Mesothelial cell of epicardium (in vitro differentiated cells): ENCODE data around the gene HMGA1. TPM values are rescaled to one million over a fixed set of nuclear protein-coding genes. Genes with fewer than 3 reads are reported as not detected.

Experiments
- DNase-seq, 2 experiments: peaks; one replicate each; pipeline ENCODE4 v3.0.0; 2021; ENCODE audit warnings: low spot score in 2 of 2; ENCODE audit not compliant: unreplicated experiment in 2 of 2
- H3K27ac Mint-ChIP-seq: 2 replicates; pipeline ENCODE4 v1.8.0; 2021; ENCODE audit warnings: mixed read lengths
- H3K27me3 Mint-ChIP-seq: 2 replicates; pipeline ENCODE4 v1.8.0; 2021; ENCODE audit warnings: low read depth, mixed read lengths
- H3K36me3 Mint-ChIP-seq: 2 replicates; pipeline ENCODE4 v1.8.0; 2021; ENCODE audit warnings: mixed read lengths
- H3K4me1 Mint-ChIP-seq: 2 replicates; pipeline ENCODE4 v1.8.0; 2021; ENCODE audit warnings: mixed read lengths
- H3K4me3 Mint-ChIP-seq: 2 replicates; pipeline ENCODE4 v1.8.0; 2021; ENCODE audit warnings: mild to moderate bottlenecking, moderate library complexity, mixed read lengths
- H3K9me3 Mint-ChIP-seq: 2 replicates; pipeline ENCODE4 v1.8.0; 2021; ENCODE audit warnings: mixed read lengths
- CTCF ChIP-seq: fragments of 200-600 bp; sonication (generic); IDR thresholded peaks from one replicate; pipeline ENCODE4 v1.5.0; 2021; ENCODE audit warnings: antibody characterized with exemption; ENCODE audit not compliant: unreplicated experiment
- total RNA-seq: library from RNA; stranded (reverse); gene quantifications from 3 replicates; pipeline ENCODE4 v1.2.1, GENCODE V29; 2021

Gene HMGA1
- total RNA-seq, 1 donor from 2014 or later: 213 TPM

DNA sequence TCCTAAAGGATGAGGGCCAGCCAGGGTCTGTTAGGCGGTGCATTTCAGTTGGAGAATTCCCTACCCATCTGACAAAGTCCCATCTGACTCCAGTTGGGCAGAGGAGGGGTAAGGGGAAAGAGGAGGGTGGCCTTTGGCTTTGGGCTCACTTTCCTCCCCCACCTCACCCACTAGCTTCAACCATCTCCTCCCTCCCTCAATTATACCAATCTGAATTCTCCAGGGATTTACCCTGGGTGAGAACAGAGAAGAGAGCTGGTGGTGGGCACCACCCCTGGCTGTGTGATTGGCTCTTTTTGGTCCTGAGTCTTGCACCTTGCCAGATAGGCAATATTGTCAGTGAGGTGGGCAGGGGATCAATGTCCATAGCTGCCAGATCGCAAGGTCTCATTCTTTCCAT is 3.2 kb downstream of the HMGA1 start:
- Mint-ChIP-seq H3K4me3 (no peak overlapping the region), H3K4me1 (peaks cover 20% of the 10 kb centered on the region)
- TF ChIP-seq CTCF: no peak

GRCh38 chr6:34240329-34241248 is 3.9 kb downstream of the HMGA1 start:
- Mint-ChIP-seq H3K36me3 (peaks cover 20% of the 10 kb centered on the region), H3K27ac (no peak overlapping the region), H3K27me3 (no peaks in the 10 kb centered on the region), H3K4me1 (peaks cover 20% of the 10 kb centered on the region), H3K9me3 (no peaks in the 10 kb centered on the region), H3K4me3 (no peak overlapping the region)
- TF ChIP-seq CTCF: no peak
- no peak for DNase-seq

More for the DNA sequence above, 3.2 kb downstream of the HMGA1 start:
- Mint-ChIP-seq H3K9me3 (no peaks in the 10 kb centered on the region), H3K36me3 (peaks cover 20% of the 10 kb centered on the region), H3K27ac (no peak overlapping the region), H3K27me3 (no peaks in the 10 kb centered on the region)
- DNase-seq: no peak

- H3K27ac Mint-ChIP-seq: no peak overlapping the region
- TF ChIP-seq CTCF: no peak
- peaks cover 20% of the 10 kb centered on the region for H3K36me3 Mint-ChIP-seq
- DNase-seq: no peak
- H3K4me1 Mint-ChIP-seq: peaks cover 15% of the 10 kb centered on the region
- no peak overlapping the region for H3K4me3 Mint-ChIP-seq
- no peaks in the 10 kb centered on the region for H3K9me3 Mint-ChIP-seq
- H3K27me3 Mint-ChIP-seq: no peaks in the 10 kb centered on the region
These were observed 4.9 kb downstream of the HMGA1 start for GRCh38 chr6:34241351-34242215.

DNA sequence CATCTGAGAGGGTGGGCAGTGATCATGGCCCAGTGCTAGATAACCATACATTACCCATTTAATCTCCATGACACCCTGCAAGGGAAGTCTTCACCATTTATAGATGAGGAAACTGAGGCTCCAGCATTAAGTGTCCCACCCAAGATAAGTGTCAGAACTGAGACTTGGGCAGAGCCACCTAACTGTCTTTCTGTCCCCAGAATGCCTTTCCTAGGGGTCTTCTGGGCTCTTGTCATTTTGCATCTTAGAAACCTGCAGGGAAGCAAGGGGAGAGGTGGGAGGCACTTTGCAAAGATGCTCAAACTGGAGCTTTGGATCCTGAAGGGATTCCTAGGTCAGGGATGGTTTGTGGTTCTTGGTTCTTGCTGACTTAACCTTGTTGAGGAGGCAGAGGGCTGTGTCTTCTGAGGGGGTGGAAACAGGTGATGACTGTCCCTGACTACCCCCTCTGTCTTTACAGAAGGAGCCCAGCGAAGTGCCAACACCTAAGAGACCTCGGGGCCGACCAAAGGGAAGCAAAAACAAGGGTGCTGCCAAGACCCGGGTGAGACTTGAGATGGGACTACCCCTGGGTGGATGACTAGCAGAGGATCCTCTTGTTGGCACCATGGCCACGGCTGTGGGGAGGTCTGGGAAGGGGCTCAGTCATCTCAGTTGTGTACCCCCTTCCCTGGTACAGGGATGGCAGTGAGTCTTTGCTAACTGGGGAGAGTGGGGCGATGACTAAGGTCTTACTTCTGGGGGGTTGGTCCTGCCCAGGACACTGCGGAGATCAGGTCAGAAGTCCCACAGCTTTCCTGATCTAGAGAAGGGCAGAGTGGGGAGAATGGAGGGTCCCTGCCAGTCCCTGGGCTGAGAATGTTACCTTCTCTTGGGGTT is 5.8 kb downstream of the HMGA1 start:
- Mint-ChIP-seq H3K36me3 (peaks cover 20% of the 10 kb centered on the region), H3K27me3 (no peaks in the 10 kb centered on the region), H3K27ac (no peak overlapping the region), H3K9me3 (no peaks in the 10 kb centered on the region), H3K4me3 (no peak overlapping the region), H3K4me1 (peaks cover 15% of the 10 kb centered on the region)
- DNase-seq: no peak
- TF ChIP-seq CTCF: no peak

GRCh38 chr6:34243131-34243771 is 6.6 kb downstream of the HMGA1 start:
- Mint-ChIP-seq H3K27ac (no peak overlapping the region), H3K4me3 (no peak overlapping the region), H3K36me3 (peaks cover 20% of the 10 kb centered on the region), H3K4me1 (peaks cover 20% of the 10 kb centered on the region), H3K9me3 (no peaks in the 10 kb centered on the region), H3K27me3 (no peaks in the 10 kb centered on the region)
- no peak for TF ChIP-seq CTCF
- DNase-seq: no peak
